Left renal pelvis (tissue), 4 donors: ENCODE results near the gene PRSS16. TPM values are rescaled to one million over a fixed set of nuclear protein-coding genes. Genes with fewer than 3 reads are reported as not detected.

Experiments
- DNase-seq, 4 donors: peaks; one replicate each; pipeline ENCODE4 v3.0.0-alpha.2; 2013; ENCODE audit warnings: low read depth in 4 of 4, low spot score in 3 of 4
- polyA plus RNA-seq, 4 donors: library from polyadenylated mRNA; unstranded; fragments of 120-200 nt; gene quantifications; one replicate each; pipeline ENCODE4 v1.2.1, GENCODE V29; 2013; ENCODE audit not compliant: insufficient read length in 4 of 4

The PRSS16 gene
- polyA plus RNA-seq, 4 donors = 0.13 to 0.36 (median 0.22) TPM

- no peak for DNase-seq
Observed at GRCh38 chr6:27281105-27281539, 33.6 kb downstream of the PRSS16 start.

GRCh38 chr6:27281569-27281968 lies 34.1 kb downstream of the PRSS16 start:
- DNase-seq = no peak

DNA sequence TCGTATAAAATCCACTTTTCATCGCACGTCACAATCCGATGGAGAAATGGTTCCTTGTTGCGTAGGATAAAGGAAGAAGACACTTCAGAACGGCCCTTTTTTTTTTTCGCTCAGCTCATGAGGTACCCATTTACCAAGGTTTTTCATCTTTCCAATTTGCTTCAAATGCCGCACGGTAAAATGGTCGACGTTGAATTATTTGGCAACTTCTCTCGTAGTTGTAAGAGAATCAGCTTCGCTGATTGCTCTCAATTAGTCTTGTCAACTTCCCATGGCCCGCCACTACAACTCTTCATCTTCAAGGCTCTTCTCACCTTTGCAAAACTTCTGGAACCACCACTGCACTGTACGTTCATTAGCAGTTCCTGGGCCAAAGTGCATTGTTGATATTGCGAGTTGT lies 35.8 kb downstream of the PRSS16 start:
- DNase-seq = no peak

GRCh38 chr6:27286141-27286540 lies 38.6 kb downstream of the PRSS16 start:
- DNase-seq = no peak

- DNase-seq = no peak
Observed at GRCh38 chr6:27287751-27288135, 40.2 kb downstream of the PRSS16 start.

DNA sequence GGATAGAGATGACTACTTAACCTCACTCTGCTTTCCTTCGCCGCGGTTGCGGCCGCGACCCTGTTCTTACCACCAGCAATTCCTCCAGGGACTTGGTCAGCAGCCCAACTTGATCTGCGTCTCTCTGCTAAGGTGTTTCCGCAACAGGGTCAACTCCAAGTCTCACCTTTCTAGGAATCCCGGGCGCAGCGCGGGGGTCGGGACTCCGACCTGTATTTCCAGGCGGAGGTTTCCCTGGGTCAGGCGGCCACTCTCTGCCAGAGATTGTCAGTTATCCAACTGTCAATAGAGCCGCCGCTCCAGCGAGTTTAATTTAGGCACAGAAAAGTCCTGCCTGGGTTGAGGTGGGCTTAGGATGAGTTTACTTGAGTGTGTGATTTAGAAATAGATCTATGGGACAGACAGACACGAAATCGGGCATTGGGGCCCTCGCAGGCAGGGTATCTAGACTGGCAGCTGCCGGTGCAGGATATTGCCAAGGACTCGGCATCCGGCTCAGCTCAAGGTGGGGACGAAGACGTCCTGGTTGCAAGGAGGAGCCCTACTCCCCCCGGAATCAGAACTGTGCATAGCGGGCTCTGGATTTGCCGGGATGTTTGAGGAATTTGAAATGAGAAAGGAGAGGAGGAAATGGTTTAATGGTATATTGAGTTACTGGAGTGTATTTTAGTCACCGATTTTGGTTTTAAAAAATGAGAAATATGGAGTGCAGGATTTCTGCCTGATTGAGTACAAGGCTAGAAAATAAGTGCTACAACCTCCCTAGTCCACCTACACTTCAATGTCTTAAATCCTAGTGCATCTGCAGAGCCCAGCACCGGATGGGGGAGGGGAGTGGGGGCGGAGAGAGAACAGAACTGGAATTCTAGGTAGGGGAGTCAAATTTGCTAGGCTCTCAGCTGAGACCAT lies 40.9 kb downstream of the PRSS16 start:
- DNase-seq = no peak

- DNase-seq = no peak
Observed at GRCh38 chr6:27290065-27290849, 42.8 kb downstream of the PRSS16 start.

- DNase-seq = no peak
Observed at GRCh38 chr6:27290850-27291208, 43.3 kb downstream of the PRSS16 start.

- DNase-seq = no peak
Observed at GRCh38 chr6:27293436-27294098, 46.1 kb downstream of the PRSS16 start.

DNA sequence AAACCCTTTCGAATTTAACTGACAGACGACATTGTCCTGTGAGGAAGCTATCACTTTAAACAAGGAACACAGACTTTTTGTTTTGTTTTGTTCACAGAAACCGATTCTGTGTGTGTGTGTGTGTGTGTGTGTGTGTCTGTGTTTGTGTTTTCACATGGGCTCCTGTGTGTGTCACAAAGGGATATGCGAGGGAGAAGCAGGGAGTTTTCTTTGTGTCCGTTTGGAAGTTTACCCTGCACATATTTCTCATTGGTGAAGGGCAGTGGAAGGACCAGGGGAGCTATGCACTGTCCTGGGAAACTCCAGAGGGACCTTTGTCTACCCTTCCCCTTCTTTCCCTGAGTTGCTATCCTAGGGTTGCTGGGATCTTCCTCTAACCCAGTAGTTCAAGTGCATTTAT lies 46.9 kb downstream of the PRSS16 start:
- DNase-seq = no peak

DNA sequence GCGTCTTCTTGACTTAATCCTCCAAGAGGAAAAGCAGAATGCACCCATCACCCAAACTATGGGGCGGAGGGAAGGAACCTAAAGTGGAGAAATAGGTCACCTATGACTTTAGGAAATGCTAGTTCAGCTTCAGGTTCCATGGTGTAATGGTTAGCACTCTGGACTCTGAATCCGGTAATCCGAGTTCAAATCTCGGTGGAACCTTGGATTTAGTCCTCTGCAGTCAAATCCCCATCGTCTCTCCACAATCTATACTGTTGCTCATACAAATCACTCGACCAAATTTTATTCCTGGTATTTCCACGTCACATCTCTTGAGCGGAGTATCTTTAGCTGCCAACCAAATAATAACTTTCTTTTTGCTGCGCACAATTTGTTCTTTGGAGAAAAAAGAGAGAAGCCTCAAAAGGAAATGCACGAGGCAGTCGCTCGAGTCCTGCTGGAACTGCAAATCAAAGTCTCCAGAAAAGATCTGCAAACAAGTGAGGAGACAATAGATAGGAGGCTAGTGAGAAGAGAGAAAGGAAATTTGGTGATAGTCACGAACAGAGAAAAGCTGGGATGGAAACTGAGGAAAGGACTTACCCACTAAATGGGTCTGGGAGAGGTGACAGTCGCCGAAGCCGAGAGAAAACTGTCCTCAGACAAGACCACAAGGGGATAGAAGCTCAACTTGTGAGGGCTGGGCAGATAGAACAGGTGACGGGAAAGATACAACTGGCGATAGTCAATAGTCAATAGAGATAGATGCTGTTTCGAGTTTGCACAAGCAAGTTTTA lies 48.0 kb downstream of the PRSS16 start:
- no peak for DNase-seq

- DNase-seq = no peak
Observed at GRCh38 chr6:27296106-27296783, 48.7 kb downstream of the PRSS16 start.

- DNase-seq = no peak
Observed at GRCh38 chr6:27297484-27297856, 50.0 kb downstream of the PRSS16 start.

DNA sequence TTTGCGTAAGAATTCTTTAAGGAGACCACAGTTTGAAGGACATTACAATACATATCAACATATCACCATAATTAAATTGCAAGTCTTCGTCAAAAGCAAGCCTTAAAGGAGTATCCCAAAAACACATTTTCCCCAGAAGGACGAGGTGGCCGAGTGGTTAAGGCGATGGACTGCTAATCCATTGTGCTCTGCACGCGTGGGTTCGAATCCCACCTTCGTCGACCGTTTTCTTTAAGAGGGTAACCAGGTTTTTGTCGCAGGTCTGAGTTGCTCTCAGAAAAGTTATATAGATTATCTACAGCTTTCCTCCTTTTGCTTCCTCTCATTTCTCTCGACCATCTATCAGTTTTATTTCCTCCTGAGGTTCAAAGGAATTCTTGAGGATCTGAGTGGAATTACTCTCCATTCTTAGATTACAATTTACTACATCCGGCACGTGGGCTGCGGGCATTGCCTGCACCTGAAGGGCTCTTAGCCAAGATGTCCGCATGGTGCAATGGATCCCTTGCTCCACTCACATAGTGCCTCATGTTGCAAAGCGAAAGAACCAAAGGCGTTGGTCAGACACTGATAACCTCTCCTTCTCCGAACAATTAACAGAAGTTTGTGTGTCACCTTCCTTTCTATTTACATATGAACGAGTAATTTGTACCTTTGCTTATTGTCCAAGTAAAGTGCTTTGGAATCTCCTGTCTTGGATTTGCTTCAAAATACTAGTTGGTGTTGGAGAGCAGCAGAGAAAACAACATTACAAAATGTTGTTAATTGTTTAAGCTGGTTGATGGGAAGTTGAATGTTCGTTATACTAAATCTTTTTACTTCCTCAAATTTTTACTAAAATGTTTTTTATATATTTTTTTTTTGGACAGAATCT lies 50.6 kb downstream of the PRSS16 start:
- DNase-seq = no peak

DNA sequence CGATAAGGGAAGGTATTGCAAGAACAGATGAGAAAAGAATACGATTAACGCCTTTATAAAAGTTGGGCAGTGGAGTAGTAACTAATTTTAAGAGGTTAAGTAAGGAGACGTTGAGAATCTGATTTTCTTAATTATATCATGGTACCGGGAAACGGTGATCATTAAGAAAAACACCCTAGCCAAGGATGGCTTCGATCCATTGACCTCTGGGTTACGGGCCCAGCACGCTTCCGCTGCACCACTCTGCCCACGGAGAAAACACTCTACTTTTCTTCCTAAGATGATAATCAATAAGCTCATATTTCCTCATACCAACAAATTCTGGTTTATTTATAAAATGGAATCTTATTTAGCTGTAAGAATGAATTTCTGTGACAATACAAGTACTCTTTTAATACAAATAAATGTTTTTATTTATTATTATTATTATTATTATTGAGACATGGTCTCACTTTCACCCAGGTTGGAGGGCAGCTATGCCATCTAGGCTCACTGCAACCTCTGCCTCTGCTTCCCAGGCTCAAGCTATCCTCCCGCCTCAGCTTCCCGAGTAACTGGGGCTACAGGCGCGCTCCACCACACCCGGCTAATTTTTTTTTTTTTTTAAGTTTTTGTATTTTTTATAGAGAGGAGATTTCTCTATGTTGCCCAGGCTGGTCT lies 56.2 kb downstream of the PRSS16 start:
- no peak for DNase-seq
